HCT116 (cell line): ENCODE results near the gene APOM.

Experiments
- SP1 ChIP-seq: IDR thresholded peaks from 2 replicates; pipeline ENCODE4 v1.6.1; 2012; ENCODE audit warnings: low read depth
- ZFX ChIP-seq: fragments of 450-650 bp; IDR thresholded peaks from 2 replicates; pipeline ENCODE4 v1.6.1; 2017
- ZNF274 ChIP-seq: fragments of 200-500 bp; sonication (Bioruptor generic); IDR thresholded peaks from 2 replicates; pipeline ENCODE4 v1.6.1; 2014; ENCODE audit warnings: mild to moderate bottlenecking, low read depth, low read length, inconsistent platforms
- TF ChIP-seq, protein P1 (sequence below), 3 experiments: fragments of 200-600 bp in 1 of 3; sonication (generic) in 1 of 3; IDR thresholded peaks in 2 of 3; conservative IDR thresholded peaks in 1 of 3; 2 replicates each; pipeline ENCODE4 v1.5.1; 2012 to 2017; ENCODE audit warnings: low read depth in 2 of 3, low read length in 2 of 3, antibody characterized with exemption in 1 of 3, borderline replicate concordance in 1 of 3, control low read depth in 1 of 3, mild to moderate bottlenecking in 1 of 3, mixed read lengths in 1 of 3, mixed run types in 1 of 3, moderate library complexity in 1 of 3; ENCODE audit not compliant: insufficient read depth in 1 of 3

DNA sequence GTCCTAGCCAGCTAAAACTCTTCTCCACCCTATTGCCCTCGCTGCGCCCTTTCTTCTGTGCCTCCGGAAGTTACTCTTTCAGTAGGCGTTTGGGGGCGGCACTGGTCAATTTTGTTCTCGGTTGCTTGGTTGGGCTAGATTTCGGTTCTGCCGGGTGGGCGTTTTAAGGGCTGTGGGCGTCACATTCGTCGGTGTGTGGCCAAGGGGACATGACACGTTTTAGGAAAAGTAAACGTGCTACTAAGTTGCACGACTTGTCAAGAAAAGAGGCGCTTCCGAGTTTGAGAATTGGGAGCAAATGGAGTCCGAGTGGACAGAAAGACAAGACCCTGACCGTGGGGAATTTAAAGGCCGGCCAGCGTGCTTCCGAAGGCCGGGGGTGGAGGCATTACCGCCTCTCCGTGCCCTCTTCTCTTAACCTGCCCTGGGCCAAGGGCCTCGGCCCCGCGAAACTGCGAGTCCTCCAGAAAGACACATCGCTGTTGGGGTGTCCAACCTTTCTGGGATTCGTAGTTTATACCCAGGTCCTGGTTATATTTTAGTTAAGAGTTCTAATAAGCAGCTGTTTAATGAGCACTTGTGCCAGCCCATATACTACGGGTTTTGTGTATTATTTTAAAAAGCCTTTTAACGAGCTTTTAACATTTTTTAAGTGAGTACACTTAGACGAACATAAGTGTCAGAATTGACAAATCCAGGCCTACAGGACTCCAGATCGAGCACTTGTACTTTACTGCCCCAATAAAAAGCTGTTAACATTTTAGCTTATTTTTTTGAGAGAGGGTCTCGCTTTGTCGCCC lies 2.6 kb upstream of the APOM start:
- TF ChIP-seq ZNF274: no peak
- TF ChIP-seq, protein P1, sequence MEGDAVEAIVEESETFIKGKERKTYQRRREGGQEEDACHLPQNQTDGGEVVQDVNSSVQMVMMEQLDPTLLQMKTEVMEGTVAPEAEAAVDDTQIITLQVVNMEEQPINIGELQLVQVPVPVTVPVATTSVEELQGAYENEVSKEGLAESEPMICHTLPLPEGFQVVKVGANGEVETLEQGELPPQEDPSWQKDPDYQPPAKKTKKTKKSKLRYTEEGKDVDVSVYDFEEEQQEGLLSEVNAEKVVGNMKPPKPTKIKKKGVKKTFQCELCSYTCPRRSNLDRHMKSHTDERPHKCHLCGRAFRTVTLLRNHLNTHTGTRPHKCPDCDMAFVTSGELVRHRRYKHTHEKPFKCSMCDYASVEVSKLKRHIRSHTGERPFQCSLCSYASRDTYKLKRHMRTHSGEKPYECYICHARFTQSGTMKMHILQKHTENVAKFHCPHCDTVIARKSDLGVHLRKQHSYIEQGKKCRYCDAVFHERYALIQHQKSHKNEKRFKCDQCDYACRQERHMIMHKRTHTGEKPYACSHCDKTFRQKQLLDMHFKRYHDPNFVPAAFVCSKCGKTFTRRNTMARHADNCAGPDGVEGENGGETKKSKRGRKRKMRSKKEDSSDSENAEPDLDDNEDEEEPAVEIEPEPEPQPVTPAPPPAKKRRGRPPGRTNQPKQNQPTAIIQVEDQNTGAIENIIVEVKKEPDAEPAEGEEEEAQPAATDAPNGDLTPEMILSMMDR (IDR thresholded peaks at IDR 0.05 in 2 of 3, conservative IDR thresholded peaks at IDR 0.05 in 1 of 3; ENCODE audit: borderline replicate concordance in 1 of 3, insufficient read depth in 1 of 3, low read depth in 2 of 3, low read length in 2 of 3): no peak
- 0 out of 2 replicates have a peak, but pooled peaks have one; percentile 28 for TF ChIP-seq ZFX
- no peak for TF ChIP-seq SP1
